HG02870 (cell line): ENCODE data around the gene LRRC14B.
"Not testable (repeated sequence)": the region's sequence is repeated elsewhere in the genome, so short reads cannot be mapped to it uniquely, and the experiment has no call there.

ENCODE experiments used
- ATAC-seq: cut with Tn5 transposase; IDR thresholded peaks from one replicate; pipeline ENCODE4 v1.9.1; 2021; ENCODE audit warnings: mild to moderate bottlenecking, moderate library complexity; ENCODE audit not compliant: unreplicated experiment

Gene LRRC14B

DNA sequence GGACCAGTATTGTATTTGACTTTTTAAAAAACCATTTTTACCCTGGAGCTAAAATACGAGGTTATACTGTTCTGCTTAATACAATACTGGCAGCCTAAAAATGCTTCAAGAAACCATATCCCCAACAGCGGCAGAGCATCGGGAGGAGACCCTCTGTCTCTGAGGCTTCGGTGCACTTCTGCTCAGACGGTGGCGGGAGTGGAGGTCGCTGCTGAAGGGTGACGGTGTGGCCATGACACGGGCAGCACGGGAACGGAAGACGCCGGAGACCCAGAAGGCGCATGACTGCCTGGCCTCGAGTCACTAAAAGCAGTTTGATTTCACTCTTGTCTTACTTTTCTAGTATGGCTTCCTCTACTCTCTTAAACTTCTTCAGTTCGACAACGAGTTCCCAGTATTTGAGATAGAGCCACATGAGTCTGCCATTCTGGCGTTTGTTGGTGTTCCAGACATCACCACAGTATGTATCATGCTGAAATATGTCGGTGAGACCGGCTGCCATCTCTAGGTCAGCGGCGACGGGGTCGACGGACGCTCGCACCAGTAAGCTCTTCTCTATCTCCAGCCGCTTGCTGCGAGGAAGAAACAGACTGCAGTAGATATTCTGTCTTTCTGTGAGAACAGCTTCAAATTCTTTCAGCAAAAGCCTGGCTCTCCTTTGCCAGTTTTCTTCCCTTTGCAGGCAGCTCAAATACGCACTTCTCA, 13.8 kb downstream of the LRRC14B start:
- ATAC-seq, result no peak

- no peak for ATAC-seq
Measured at GRCh38 chr5:206406-206805, 15.1 kb downstream of the LRRC14B start.

- ATAC-seq, result no peak
Measured at GRCh38 chr5:206927-207536, 15.7 kb downstream of the LRRC14B start.

DNA sequence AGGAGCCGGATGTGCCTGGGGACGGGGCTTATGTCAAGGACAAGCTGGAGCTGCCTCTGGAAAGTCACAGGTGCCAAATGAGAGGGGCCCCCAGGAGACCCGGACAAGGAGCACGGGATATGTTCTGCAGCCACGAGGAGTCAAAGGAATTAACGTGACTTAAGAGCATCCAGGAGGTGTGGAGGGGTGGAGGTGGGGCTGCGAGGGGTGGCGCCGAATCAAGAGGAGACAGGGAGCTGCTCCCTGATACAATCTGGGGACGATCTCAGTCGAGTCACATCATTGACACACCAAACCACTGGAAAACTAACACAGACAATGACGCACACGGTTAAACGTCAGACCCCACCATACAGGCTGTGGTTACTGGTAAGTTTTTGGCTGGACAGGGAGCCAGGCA, 16.3 kb downstream of the LRRC14B start:
- no peak for ATAC-seq

DNA sequence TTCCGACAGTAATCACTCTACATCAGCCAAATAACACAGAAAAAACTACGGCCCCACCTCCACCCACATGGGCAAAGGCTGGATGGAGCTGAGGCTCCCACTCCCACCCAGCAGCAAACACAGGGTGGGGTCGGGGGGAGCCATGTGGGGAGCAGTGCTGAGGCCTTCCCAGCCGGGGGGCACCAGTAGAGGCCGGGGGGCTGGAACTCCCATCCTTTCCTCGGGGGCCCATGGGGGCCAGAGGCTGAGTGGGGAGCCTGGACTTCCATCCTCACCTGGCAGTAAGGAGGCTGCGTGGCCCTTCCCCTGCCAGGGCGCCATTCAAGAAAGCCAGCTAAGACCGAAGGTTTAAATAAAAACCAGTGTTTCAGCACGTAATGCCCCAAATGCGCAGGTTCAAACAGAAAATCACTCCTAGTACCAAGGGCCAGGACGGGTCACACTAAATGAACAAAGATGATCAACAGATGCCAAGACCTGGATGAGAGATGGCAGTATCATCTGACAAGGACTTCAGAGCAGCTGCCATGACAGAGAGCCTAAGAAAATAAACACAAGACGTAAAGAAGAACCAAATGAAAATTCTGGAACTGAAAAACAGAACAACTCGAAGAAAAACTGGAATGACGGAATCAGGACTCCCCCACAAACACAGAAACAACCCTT, 17.3 kb downstream of the LRRC14B start:
- ATAC-seq, result no peak

DNA sequence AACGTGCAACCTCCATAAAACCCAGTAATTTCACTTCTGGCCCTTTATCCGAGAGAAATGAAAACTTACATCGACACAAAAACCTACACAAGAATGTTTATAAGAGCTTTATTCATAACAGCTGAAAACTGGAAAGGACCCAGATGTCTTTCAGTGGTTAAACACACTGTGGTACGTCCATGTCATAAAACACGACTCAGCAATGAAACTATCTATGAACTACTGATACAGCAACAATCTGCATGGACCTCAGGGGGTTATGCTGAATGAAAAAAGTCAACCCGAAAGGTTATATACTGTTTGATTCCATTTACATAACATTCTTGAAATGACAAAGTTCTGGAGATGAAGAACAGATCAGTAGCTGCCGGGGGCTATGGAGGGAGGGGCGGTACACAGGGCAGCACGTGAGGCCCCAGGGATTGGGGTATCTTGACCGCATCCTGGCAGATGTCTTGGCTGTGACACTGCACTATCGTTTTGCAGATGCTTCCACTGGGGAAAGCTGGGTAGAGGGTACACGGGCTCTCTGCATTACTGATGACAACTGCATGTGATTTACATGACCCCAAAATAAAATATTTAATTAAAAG, 22.6 kb downstream of the LRRC14B start:
- ATAC-seq, result no peak

- not testable (repeated sequence) for ATAC-seq
Measured at GRCh38 chr5:215256-215655, 24.0 kb downstream of the LRRC14B start.

GRCh38 chr5:216076-216475, 24.8 kb downstream of the LRRC14B start:
- not testable (repeated sequence) for ATAC-seq

DNA sequence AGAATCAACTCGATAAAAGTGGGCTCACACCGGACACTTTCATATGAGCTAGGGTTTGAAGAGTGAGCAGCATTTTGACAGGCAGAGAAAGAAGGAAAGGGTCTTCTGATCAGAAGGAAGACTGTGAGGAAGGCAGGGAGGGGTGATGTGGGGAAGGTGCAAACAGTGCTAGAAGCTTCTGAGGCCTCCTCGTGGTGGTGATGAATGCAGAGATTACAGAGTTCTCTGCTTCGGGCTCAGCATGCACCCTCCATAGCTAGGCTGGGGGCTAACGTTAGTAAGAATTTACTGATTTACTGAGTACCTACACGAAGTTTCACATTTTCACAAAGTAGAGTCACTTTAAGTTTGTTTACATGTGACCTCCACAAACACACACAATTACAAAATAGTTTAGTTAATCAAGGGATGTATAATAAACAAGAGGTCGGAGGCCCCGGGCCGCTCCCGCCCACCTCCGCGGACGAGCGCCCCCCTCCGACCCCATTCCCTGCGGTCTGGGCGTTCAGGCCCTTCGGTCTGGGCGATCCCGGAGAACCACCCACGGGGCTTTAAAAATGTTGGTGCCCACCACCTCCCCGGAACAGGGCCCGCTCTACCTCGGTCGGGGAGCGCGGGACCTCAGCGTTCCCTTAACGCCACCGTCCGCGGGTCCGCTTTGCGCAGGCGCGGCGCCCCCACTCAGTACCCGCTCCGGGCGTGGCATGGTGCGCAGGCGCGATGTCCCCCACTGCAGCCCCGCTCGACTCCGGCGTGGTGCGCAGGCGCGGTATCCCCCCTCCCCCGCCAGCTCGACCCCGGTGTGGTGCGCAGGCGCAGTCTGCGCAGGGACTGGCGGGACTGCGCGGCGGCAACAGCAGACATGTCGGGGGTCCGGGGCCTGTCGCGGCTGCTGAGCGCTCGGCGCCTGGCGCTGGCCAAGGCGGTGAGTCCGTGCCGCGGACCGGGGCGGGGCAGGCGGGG, 26.5 kb downstream of the LRRC14B start, which contains the start of the genes CCDC127 and SDHA:
Gene CCDC127, minus strand, starts transcription at position 660 of the 963 bp plus-strand sequence. CDS start 1,304 bp downstream, outside the sequence.
Gene SDHA, plus strand, starts transcription at position 827 of the 963 bp plus-strand sequence. Its CDS starts 36 bp downstream, at position 863.
- peak; percentile 72 for ATAC-seq

GRCh38 chr5:218457-219291, 27.4 kb downstream of the LRRC14B start:
- peak; percentile 16 for ATAC-seq

GRCh38 chr5:219460-219863, 28.2 kb downstream of the LRRC14B start:
- no peak for ATAC-seq

- no peak for ATAC-seq
Measured at GRCh38 chr5:219991-220390, 28.7 kb downstream of the LRRC14B start.

DNA sequence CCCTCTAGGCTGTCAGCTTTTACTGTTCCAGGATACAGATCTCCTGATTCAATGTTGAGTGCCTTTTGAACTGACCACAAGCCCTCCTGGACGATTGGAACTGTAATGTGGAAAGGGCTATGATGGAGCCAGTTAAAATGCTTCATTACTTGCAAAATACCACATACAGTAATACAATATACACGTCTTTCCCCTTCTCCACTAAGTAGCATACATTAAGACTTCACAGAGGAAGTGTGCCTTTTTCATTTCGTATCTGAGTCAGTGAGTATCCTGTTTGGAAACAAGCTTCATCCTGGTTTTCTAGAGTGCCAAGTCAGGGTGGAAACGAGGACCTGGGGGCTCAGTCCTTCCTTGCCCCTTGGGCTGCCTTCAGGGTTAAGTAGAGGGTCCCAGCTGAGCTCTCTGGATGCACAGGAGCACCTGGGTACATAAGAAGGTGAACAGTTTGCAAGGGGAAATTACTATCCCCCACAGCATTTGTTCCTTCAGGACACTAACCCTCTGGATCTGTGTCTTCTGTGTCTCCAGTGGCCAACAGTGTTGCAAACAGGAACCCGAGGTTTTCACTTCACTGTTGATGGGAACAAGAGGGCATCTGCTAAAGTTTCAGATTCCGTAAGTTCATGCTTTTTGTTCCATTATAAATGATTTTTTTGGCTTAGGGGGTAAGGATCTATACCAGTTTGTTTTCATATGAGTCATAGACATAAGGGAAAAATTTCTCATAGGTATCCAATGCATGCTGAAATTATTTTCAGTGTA, 31.8 kb downstream of the LRRC14B start:
- peak; percentile 25 for ATAC-seq

DNA sequence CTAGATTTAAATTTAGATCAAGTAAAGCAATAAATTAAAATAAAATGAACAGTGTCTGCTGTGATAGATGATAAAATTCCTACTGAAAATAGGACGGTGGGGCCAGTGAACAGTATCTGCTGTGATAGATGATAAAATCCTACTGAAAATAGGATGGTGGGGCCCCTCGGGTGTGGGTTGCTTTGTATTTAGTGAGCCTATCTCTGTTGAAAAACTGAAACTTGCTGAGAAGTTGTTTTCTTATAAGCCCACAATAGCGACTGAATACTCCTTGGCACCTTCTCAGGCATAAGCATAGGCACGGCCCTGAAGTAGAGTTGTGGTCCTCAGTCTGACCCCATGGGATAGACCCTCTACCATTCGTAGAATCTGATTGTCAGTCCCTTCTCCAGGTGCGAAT, 32.5 kb downstream of the LRRC14B start:
- ATAC-seq, result no peak

DNA sequence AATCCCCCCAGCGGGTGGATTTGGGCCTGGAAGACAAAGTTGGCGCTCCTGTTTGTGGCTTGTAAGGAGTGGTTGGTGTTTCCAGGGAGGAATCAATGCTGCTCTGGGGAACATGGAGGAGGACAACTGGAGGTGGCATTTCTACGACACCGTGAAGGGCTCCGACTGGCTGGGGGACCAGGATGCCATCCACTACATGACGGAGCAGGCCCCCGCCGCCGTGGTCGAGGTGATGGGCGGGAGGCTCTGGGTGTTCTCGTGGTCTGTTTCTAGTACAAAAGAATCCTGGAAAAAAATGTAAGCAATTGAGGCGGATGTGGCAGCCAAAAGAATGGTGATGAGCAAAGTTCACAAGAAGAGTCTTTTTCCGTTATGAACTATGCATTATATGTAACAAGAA, 34.0 kb downstream of the LRRC14B start:
- ATAC-seq, result no peak

- ATAC-seq, result not testable (repeated sequence)
Measured at GRCh38 chr5:227375-227774, 36.1 kb downstream of the LRRC14B start.

- no peak for ATAC-seq
Measured at GRCh38 chr5:228886-229285, 37.6 kb downstream of the LRRC14B start.

DNA sequence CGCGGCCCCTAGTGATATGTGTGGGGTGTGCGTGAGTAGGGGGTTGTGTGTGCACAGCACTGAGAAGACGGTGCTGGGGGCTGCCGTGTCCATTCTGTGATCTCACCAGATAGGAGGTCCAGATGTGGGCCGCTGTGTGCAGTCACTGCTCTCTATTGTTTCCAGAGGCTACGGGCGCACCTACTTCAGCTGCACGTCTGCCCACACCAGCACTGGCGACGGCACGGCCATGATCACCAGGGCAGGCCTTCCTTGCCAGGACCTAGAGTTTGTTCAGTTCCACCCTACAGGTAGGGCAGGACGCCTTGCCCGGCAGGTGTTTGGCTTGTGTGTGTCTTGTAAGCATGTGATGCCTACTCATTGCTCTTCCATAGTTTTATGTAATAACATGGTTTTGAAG, 39.4 kb downstream of the LRRC14B start:
- no peak for ATAC-seq

DNA sequence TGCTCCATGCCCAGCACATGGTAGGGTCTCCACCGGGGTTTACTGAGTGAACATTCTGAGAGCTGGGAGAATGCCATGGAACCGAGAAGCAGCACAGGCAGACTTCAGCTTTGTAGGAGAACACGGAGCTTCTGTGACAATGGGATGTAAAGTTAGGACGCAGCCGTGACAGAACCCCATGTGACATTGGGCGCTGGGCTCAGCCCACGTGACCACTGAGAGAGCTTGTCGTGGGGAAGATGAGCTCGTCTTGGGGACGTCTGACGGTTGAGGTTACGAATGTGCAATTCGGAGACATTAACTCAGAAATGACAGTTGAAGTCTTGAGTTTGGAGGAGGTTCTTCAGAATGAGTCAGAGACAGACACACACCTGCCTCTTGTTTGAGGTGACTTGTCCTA, 40.4 kb downstream of the LRRC14B start:
- ATAC-seq, result no peak
